SK-N-SH (cell line): ENCODE measurements around the gene RNF187. TPM values are rescaled to one million over a fixed set of nuclear protein-coding genes. Genes with fewer than 3 reads are reported as not detected.

Experiments
- CTCF ChIA-PET: fragments of 300-600, 350-600 bp; formaldehyde crosslinking; extraction: SDS; loops from one replicate; lab custom pipeline; 2021; lab: Yijun Ruan, JAX
- POLR2A ChIA-PET: fragments of 350-600 bp; sonication (Branson Sonifier 250); formaldehyde crosslinking; extraction: SDS; loops from one replicate; lab custom pipeline; 2020; ENCODE audit warnings: antibody characterized with exemption, inconsistent platforms; lab: Yijun Ruan, JAX
- DNase-seq: peaks from one replicate; pipeline ENCODE4 v3.0.0; 2012
- H2AFZ ChIP-seq: fragments of 200-600 bp; sonication (generic); 2 replicates; pipeline ENCODE4 v1.8.1; 2016; ENCODE audit warnings: antibody characterized with exemption, mild to moderate bottlenecking, low read depth
- H3F3A ChIP-seq: fragments of 200-600 bp; sonication (generic); replicated peaks from 2 replicates; pipeline ENCODE3; 2016; ENCODE audit warnings: antibody characterized with exemption, mild to moderate bottlenecking; ENCODE audit not compliant: insufficient read depth
- H3K27ac ChIP-seq, 2 experiments: fragments of 200-500 bp in 1 of 2; fragments of 200-600 bp in 1 of 2; sonication (Bioruptor generic) in 1 of 2; sonication (generic), shearing (Covaris generic) in 1 of 2; 2 replicates each; pipeline versions ENCODE4 v1.5.1 to v1.6.1; 2014 to 2016; ENCODE audit warnings: low read depth in 2 of 2, inconsistent platforms in 1 of 2, low read length in 1 of 2, mild to moderate bottlenecking in 1 of 2, mixed read lengths in 1 of 2
- H3K27me3 ChIP-seq: fragments of 200-600 bp; sonication (generic), shearing (Covaris generic); 2 replicates; pipeline ENCODE4 v1.6.1; 2016; ENCODE audit warnings: mixed run types; ENCODE audit not compliant: insufficient read depth
- H3K36me3 ChIP-seq, 2 experiments: fragments of 200-500 bp in 1 of 2; fragments of 200-600 bp in 1 of 2; sonication (Bioruptor generic) in 1 of 2; sonication (generic) in 1 of 2; replicated peaks in 1 of 2; 2 replicates each; pipeline versions ENCODE3 to v1.5.1; 2014 to 2016; ENCODE audit warnings: low read length in 1 of 2, mild to moderate bottlenecking in 1 of 2; ENCODE audit not compliant: insufficient read depth in 2 of 2, control insufficient read depth in 1 of 2
- H3K4me1 ChIP-seq, 2 experiments: fragments of 200-500 bp in 1 of 2; fragments of 200-600 bp in 1 of 2; sonication (Bioruptor generic) in 1 of 2; sonication (generic), shearing (Covaris generic) in 1 of 2; 2 replicates each; pipeline versions ENCODE4 v1.5.1 to v1.6.1; 2014 to 2016; ENCODE audit warnings: low read depth in 1 of 2, low read length in 1 of 2, mixed run types in 1 of 2; ENCODE audit not compliant: insufficient read depth in 2 of 2, control insufficient read depth in 1 of 2
- H3K4me2 ChIP-seq: fragments of 200-600 bp; sonication (generic), shearing (Covaris generic); 2 replicates; pipeline ENCODE4 v1.6.1; 2017; ENCODE audit warnings: mixed run types
- H3K4me3 ChIP-seq, 2 experiments: fragments of 200-500 bp in 1 of 2; fragments of 200-600 bp in 1 of 2; sonication (Bioruptor generic) in 1 of 2; sonication (generic), shearing (Covaris generic) in 1 of 2; 2 replicates each; pipeline versions ENCODE4 v1.5.1 to v1.8.1; 2014 to 2016; ENCODE audit warnings: low read depth in 2 of 2, inconsistent platforms in 1 of 2, low read length in 1 of 2, mild to moderate bottlenecking in 1 of 2, mixed read lengths in 1 of 2, moderate library complexity in 1 of 2
- H3K79me2 ChIP-seq: fragments of 200-600 bp; sonication (generic); 2 replicates; pipeline ENCODE4 v1.8.1; 2017; ENCODE audit warnings: mild to moderate bottlenecking; ENCODE audit not compliant: insufficient read depth
- H3K9ac ChIP-seq: fragments of 200-600 bp; sonication (generic); 2 replicates; pipeline ENCODE4 v1.6.1; 2017; ENCODE audit warnings: mixed run types
- H3K9me2 ChIP-seq: fragments of 200-600 bp; sonication (generic); 2 replicates; pipeline ENCODE4 v1.6.1; 2017; ENCODE audit warnings: mixed run types
- H3K9me3 ChIP-seq: fragments of 200-600 bp; sonication (generic); 2 replicates; pipeline ENCODE4 v1.6.1; 2017; ENCODE audit warnings: mixed run types, mild to moderate bottlenecking, moderate library complexity
- H4K20me1 ChIP-seq: fragments of 200-600 bp; sonication (generic); 2 replicates; pipeline ENCODE4 v1.6.1; 2017; ENCODE audit warnings: mild to moderate bottlenecking, mixed run types; ENCODE audit not compliant: insufficient read depth
- FOSL2 ChIP-seq: IDR thresholded peaks from 2 replicates; pipeline ENCODE4 v1.4.0; 2012; ENCODE audit warnings: low read depth, mild to moderate bottlenecking, moderate library complexity, borderline replicate concordance
- GATA2 ChIP-seq: sonication (generic); formaldehyde crosslinking; IDR thresholded peaks from 2 replicates; pipeline ENCODE4 v1.5.0; 2020; ENCODE audit warnings: mild to moderate bottlenecking, missing genetic modification reagents
- JUND ChIP-seq: IDR thresholded peaks from 2 replicates; pipeline ENCODE4 v1.4.0; 2012
- NRF1 ChIP-seq: IDR thresholded peaks from 2 replicates; pipeline ENCODE4 v1.6.1; 2012; ENCODE audit warnings: low read depth, mild to moderate bottlenecking, low read length
- RXRA ChIP-seq: IDR thresholded peaks from 2 replicates; pipeline ENCODE4 v1.4.0; 2012; ENCODE audit warnings: low read depth, mild to moderate bottlenecking, borderline replicate concordance
- SMC3 ChIP-seq: IDR thresholded peaks from 2 replicates; pipeline ENCODE4 v1.6.1; 2012; ENCODE audit warnings: low read depth, low read length, improper control_type of control experiment
- WGBS: methylation state at CpG from one replicate; pipeline ENCODE4 v1.1.6; 2017; ENCODE audit warnings: low lambda C conversion rate; 5-methylcytosine and 5-hydroxymethylcytosine counted together
- polyA plus RNA-seq, 3 experiments: library from polyadenylated mRNA; depleted of rRNA; stranded (reverse); fragments of >200 nt; gene quantifications; 2 replicates each; pipeline ENCODE4 v1.2.3, GENCODE V29; 2012
- TF ChIP-seq, protein P1 (sequence below): fragments of 150-350 bp; IDR thresholded peaks from 2 replicates; pipeline ENCODE4 v1.6.1; 2016; ENCODE audit warnings: mild to moderate bottlenecking, low read depth, low read length
- TF ChIP-seq, protein P2 (sequence below): IDR thresholded peaks from 2 replicates; pipeline ENCODE4 v1.6.1; 2012; ENCODE audit warnings: mild to moderate bottlenecking, low read depth, low read length, moderate library complexity

Gene RNF187
- polyA plus RNA-seq, 1 of the 3 experiments (the other 2 are of a cell fraction): 71.1 TPM

DNA sequence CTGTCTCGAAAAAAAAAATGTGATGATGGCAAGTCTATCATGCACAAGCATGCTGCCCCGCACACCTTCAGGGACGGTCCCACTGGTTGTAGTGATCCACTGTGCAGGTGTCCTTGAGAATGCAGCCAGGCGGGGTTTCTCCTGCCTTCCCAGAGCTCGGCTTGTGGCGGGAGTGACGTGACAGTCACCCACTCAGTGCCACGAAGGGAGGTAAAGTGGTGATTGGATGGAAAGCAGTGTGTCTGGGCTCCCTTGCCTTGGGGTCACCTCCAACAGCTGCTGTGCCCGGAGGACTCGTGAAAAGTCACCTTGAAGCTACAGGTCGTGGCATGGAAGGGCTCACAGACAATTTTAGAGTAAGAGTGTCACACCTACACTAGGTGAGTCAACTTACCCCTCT lies 37.0 kb upstream of the RNF187 start:
- POLR2A ChIA-PET: interaction anchor here (0.6 kb wide), 1 partner anchor 9 kb away, joined by 3 read pairs; no protein-coding TSS in a partner anchor
- no peak for DNase-seq
- 83% methylated on average over 4 of the region's 11 CpGs for WGBS

DNA sequence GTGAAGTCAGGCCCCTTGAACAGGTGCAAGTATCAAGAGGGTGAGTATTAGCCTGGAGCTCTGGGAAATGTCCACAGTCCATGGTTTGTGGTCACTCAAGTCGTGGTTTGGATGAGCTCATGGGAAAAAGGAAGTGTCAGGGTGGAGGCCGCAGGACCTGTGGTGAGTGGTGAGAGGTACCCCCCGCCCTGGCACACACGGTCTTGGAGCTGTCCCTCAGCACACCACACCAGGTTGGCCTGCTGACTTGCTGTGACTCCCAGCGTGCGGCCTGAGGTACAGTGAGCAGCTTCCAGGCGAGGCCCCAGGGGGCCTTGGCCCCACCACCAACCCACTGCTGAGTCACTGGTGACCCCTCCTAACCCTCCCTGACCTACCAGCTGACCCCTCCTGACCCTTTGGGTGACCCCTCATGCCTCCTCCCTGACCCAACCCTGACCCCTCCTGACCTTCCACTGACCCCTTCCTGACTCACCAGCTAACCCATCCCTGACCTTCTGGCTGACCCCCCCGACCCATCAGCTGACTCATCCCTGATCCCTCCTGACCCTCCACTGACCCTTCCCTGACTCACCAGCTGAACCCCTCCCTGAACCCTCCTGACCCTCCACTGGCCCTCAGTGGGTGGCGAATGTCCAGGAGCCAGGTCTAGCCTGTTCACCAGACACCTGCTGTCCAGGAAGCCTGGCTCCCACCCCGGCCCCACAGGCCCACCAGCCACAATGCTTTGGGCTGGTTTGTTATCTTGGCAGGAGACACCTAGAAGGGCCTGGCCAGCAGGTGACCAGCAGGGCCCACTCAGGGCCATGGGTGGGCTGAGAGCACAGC lies 34.8 kb upstream of the RNF187 start:
- H3K27me3 ChIP-seq: no peaks in the 10 kb centered on the region
- peaks cover 30% of the 10 kb centered on the region for H3K79me2 ChIP-seq
- DNase-seq: no peak
- H3K9me3 ChIP-seq: no peaks in the 10 kb centered on the region
- H3K9ac ChIP-seq: no peak overlapping the region
- ChIA-PET POLR2A (no interaction called here), CTCF (no interaction called here)
- H3K36me3 ChIP-seq: peaks cover 3 to 4% of the 10 kb centered on the region in 2 experiments
- H3K27ac ChIP-seq: no peak overlapping the region
- no peak overlapping the region for H3K4me2 ChIP-seq
- H3K4me1 ChIP-seq: peaks cover 0 to 16% of the 10 kb centered on the region in 2 experiments; a peak in 2 of 4 replicates
- no peaks in the 10 kb centered on the region for H3K9me2 ChIP-seq
- no peak overlapping the region for H2AFZ ChIP-seq
- 72% methylated on average over 3 of the region's 10 CpGs for WGBS
- peak; percentile 99 for TF ChIP-seq RXRA
- TF ChIP-seq FOSL2: peak; percentile 50
- TF ChIP-seq, protein P1, sequence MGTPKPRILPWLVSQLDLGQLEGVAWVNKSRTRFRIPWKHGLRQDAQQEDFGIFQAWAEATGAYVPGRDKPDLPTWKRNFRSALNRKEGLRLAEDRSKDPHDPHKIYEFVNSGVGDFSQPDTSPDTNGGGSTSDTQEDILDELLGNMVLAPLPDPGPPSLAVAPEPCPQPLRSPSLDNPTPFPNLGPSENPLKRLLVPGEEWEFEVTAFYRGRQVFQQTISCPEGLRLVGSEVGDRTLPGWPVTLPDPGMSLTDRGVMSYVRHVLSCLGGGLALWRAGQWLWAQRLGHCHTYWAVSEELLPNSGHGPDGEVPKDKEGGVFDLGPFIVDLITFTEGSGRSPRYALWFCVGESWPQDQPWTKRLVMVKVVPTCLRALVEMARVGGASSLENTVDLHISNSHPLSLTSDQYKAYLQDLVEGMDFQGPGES: no peak
- TF ChIP-seq JUND: 0 out of 2 replicates have a peak, but pooled peaks have one; percentile 5
- H3K4me3 ChIP-seq: no peak overlapping the region
- peaks cover 7% of the 10 kb centered on the region for H3F3A ChIP-seq
- no peaks in the 10 kb centered on the region for H4K20me1 ChIP-seq

More for the DNA sequence above, 37.0 kb upstream of the RNF187 start:
- Histone ChIP-seq H3K9ac (no peak overlapping the region), H3K9me2 (no peaks in the 10 kb centered on the region), H3K9me3 (no peaks in the 10 kb centered on the region), H4K20me1 (no peaks in the 10 kb centered on the region), H3K27me3 (no peaks in the 10 kb centered on the region), H3K79me2 (peaks cover 12% of the 10 kb centered on the region), H3F3A (no peaks in the 10 kb centered on the region), H3K27ac (no peak overlapping the region), H2AFZ (no peak overlapping the region), H3K36me3 (peaks cover 3 to 4% of the 10 kb centered on the region in 2 experiments), H3K4me2 (no peak overlapping the region), H3K4me1 (peaks cover 0 to 8% of the 10 kb centered on the region in 2 experiments; a peak in 1 of 4 replicates), H3K4me3 (no peak overlapping the region)
- TF ChIP-seq GATA2 (CRISPR knock-in tag) (no peak), SMC3 (no peak), NRF1 (no peak)
- TF ChIP-seq, protein P2, sequence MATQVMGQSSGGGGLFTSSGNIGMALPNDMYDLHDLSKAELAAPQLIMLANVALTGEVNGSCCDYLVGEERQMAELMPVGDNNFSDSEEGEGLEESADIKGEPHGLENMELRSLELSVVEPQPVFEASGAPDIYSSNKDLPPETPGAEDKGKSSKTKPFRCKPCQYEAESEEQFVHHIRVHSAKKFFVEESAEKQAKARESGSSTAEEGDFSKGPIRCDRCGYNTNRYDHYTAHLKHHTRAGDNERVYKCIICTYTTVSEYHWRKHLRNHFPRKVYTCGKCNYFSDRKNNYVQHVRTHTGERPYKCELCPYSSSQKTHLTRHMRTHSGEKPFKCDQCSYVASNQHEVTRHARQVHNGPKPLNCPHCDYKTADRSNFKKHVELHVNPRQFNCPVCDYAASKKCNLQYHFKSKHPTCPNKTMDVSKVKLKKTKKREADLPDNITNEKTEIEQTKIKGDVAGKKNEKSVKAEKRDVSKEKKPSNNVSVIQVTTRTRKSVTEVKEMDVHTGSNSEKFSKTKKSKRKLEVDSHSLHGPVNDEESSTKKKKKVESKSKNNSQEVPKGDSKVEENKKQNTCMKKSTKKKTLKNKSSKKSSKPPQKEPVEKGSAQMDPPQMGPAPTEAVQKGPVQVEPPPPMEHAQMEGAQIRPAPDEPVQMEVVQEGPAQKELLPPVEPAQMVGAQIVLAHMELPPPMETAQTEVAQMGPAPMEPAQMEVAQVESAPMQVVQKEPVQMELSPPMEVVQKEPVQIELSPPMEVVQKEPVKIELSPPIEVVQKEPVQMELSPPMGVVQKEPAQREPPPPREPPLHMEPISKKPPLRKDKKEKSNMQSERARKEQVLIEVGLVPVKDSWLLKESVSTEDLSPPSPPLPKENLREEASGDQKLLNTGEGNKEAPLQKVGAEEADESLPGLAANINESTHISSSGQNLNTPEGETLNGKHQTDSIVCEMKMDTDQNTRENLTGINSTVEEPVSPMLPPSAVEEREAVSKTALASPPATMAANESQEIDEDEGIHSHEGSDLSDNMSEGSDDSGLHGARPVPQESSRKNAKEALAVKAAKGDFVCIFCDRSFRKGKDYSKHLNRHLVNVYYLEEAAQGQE: no peak
- CTCF ChIA-PET: no interaction called here
